Measurements from ENCODE around the gene UVRAG.

The UVRAG gene

GRCh38 chr11:75777461-75778110 is 37.4 kb upstream of the UVRAG start:
- no peak for DNase-seq
- no peak overlapping the region for H2AK5ac ChIP-seq (ENCODE audit: low read length, severe bottlenecking)
- no peak overlapping the region for H3K4me2 ChIP-seq (ENCODE audit: low read length, poor library complexity, severe bottlenecking)
- no peak overlapping the region for H2BK120ac ChIP-seq (ENCODE audit: low read depth, low read length)
- no peaks in the 10 kb centered on the region for H3K4me1 ChIP-seq (ENCODE audit: control insufficient read depth, insufficient read depth, low read depth, low read length)
- no peak overlapping the region for H2BK12ac ChIP-seq (ENCODE audit: low read length in 2 of 2)
- H3K27me3 ChIP-seq (ENCODE audit: control insufficient read depth in 1 of 2, insufficient read depth in 1 of 2, low read length in 2 of 2), result no peaks in the 10 kb centered on the region
- no peak overlapping the region for H4K8ac ChIP-seq (ENCODE audit: low read length)
- H3K36me3 ChIP-seq (ENCODE audit: control insufficient read depth in 1 of 2, insufficient read depth in 2 of 2, low read depth in 1 of 2, low read length in 2 of 2), result peaks cover 0 to 81% of the 10 kb centered on the region in 2 experiments
- no peak overlapping the region for H2BK15ac ChIP-seq (ENCODE audit: low read depth, poor library complexity, severe bottlenecking)
- no peak overlapping the region for H3K9ac ChIP-seq (ENCODE audit: low read length)
- no peak overlapping the region for H3K4me3 ChIP-seq (ENCODE audit: insufficient read depth in 1 of 2, low read depth in 1 of 2, low read length in 2 of 2)
- H3K27ac ChIP-seq (ENCODE audit: low read length, poor library complexity, severe bottlenecking), result no peak overlapping the region
- H3K4ac ChIP-seq (ENCODE audit: low read depth in 1 of 2, low read length in 2 of 2), result no peak overlapping the region
- no peak overlapping the region for H2AFZ ChIP-seq (ENCODE audit: low read depth, low read length)
- H3K9me3 ChIP-seq (ENCODE audit: control insufficient read depth, low read length), result no peaks in the 10 kb centered on the region
- H3K23ac ChIP-seq (ENCODE audit: low read length in 2 of 2), result no peak overlapping the region
- 81% methylated on average over 13 of the region's 13 CpGs for WGBS
- peak overlapping the region in 1 of 2 experiments; percentile 53 for H3K14ac ChIP-seq (ENCODE audit: low read length in 2 of 2)
- no peak overlapping the region for H4K91ac ChIP-seq (ENCODE audit: low read length)
- no peak overlapping the region for H3K18ac ChIP-seq (ENCODE audit: low read depth in 1 of 2, low read length in 2 of 2)
- no peak overlapping the region for H2BK5ac ChIP-seq (ENCODE audit: low read depth, low read length, poor library complexity, severe bottlenecking)
- H3K79me1 ChIP-seq (replicated peaks; ENCODE audit: low read length, poor library complexity, severe bottlenecking), result no peaks in the 10 kb centered on the region

- 92% methylated on average over 5 of the region's 5 CpGs for WGBS
- Histone ChIP-seq H2BK120ac (ENCODE audit: low read depth, low read length) (no peak overlapping the region), H3K4me2 (ENCODE audit: low read length, poor library complexity, severe bottlenecking) (no peak overlapping the region), H3K9ac (ENCODE audit: low read length) (no peak overlapping the region), H3K9me3 (ENCODE audit: control insufficient read depth, low read length) (no peaks in the 10 kb centered on the region), H3K4me3 (ENCODE audit: insufficient read depth in 1 of 2, low read depth in 1 of 2, low read length in 2 of 2) (no peak overlapping the region), H3K27me3 (ENCODE audit: control insufficient read depth in 1 of 2, insufficient read depth in 1 of 2, low read length in 2 of 2) (no peaks in the 10 kb centered on the region), H2BK12ac (ENCODE audit: low read length in 2 of 2) (no peak overlapping the region), H3K4ac (ENCODE audit: low read depth in 1 of 2, low read length in 2 of 2) (no peak overlapping the region), H3K14ac (ENCODE audit: low read length in 2 of 2) (no peak overlapping the region), H2AK5ac (ENCODE audit: low read length, severe bottlenecking) (no peak overlapping the region), H3K18ac (ENCODE audit: low read depth in 1 of 2, low read length in 2 of 2) (no peak overlapping the region), H2BK5ac (ENCODE audit: low read depth, low read length, poor library complexity, severe bottlenecking) (no peak overlapping the region), H3K27ac (ENCODE audit: low read length, poor library complexity, severe bottlenecking) (no peak overlapping the region), H3K79me1 (replicated peaks; ENCODE audit: low read length, poor library complexity, severe bottlenecking) (no peaks in the 10 kb centered on the region), H4K8ac (ENCODE audit: low read length) (no peak overlapping the region), H3K4me1 (ENCODE audit: control insufficient read depth, insufficient read depth, low read depth, low read length) (no peaks in the 10 kb centered on the region), H2AFZ (ENCODE audit: low read depth, low read length) (no peak overlapping the region), H2BK15ac (ENCODE audit: low read depth, poor library complexity, severe bottlenecking) (no peak overlapping the region), H3K36me3 (ENCODE audit: control insufficient read depth in 1 of 2, insufficient read depth in 2 of 2, low read depth in 1 of 2, low read length in 2 of 2) (peaks cover 0 to 85% of the 10 kb centered on the region in 2 experiments), H4K91ac (ENCODE audit: low read length) (no peak overlapping the region), H3K23ac (ENCODE audit: low read length in 2 of 2) (no peak overlapping the region)
- no peak for DNase-seq
These were observed 36.0 kb upstream of the UVRAG start for GRCh38 chr11:75778962-75779361.

- peaks cover 0 to 85% of the 10 kb centered on the region in 2 experiments for H3K36me3 ChIP-seq (ENCODE audit: control insufficient read depth in 1 of 2, insufficient read depth in 2 of 2, low read depth in 1 of 2, low read length in 2 of 2)
- H3K9ac ChIP-seq (ENCODE audit: low read length), result no peak overlapping the region
- no peak overlapping the region for H4K91ac ChIP-seq (ENCODE audit: low read length)
- H2BK5ac ChIP-seq (ENCODE audit: low read depth, low read length, poor library complexity, severe bottlenecking), result no peak overlapping the region
- H3K4me3 ChIP-seq (ENCODE audit: insufficient read depth in 1 of 2, low read depth in 1 of 2, low read length in 2 of 2), result no peak overlapping the region
- no peak overlapping the region for H3K18ac ChIP-seq (ENCODE audit: low read depth in 1 of 2, low read length in 2 of 2)
- H3K4me2 ChIP-seq (ENCODE audit: low read length, poor library complexity, severe bottlenecking), result no peak overlapping the region
- H3K79me1 ChIP-seq (replicated peaks; ENCODE audit: low read length, poor library complexity, severe bottlenecking), result no peaks in the 10 kb centered on the region
- no peak for DNase-seq
- no peaks in the 10 kb centered on the region for H3K9me3 ChIP-seq (ENCODE audit: control insufficient read depth, low read length)
- H3K23ac ChIP-seq (ENCODE audit: low read length in 2 of 2), result no peak overlapping the region
- no peak overlapping the region for H3K27ac ChIP-seq (ENCODE audit: low read length, poor library complexity, severe bottlenecking)
- no peak overlapping the region for H2BK15ac ChIP-seq (ENCODE audit: low read depth, poor library complexity, severe bottlenecking)
- H2BK120ac ChIP-seq (ENCODE audit: low read depth, low read length), result no peak overlapping the region
- no peak overlapping the region for H2AFZ ChIP-seq (ENCODE audit: low read depth, low read length)
- H2AK5ac ChIP-seq (ENCODE audit: low read length, severe bottlenecking), result no peak overlapping the region
- H3K14ac ChIP-seq (ENCODE audit: low read length in 2 of 2), result no peak overlapping the region
- WGBS, result 77% methylated on average over 2 of the region's 2 CpGs
- H2BK12ac ChIP-seq (ENCODE audit: low read length in 2 of 2), result no peak overlapping the region
- no peaks in the 10 kb centered on the region for H3K4me1 ChIP-seq (ENCODE audit: control insufficient read depth, insufficient read depth, low read depth, low read length)
- no peak overlapping the region for H4K8ac ChIP-seq (ENCODE audit: low read length)
- no peak overlapping the region for H3K4ac ChIP-seq (ENCODE audit: low read depth in 1 of 2, low read length in 2 of 2)
- H3K27me3 ChIP-seq (ENCODE audit: control insufficient read depth in 1 of 2, insufficient read depth in 1 of 2, low read length in 2 of 2), result no peaks in the 10 kb centered on the region
These were observed 35.0 kb upstream of the UVRAG start for GRCh38 chr11:75779960-75780359.

- Histone ChIP-seq H3K23ac (ENCODE audit: low read length in 2 of 2) (no peak overlapping the region), H3K27me3 (ENCODE audit: control insufficient read depth in 1 of 2, insufficient read depth in 1 of 2, low read length in 2 of 2) (no peaks in the 10 kb centered on the region), H3K36me3 (ENCODE audit: control insufficient read depth in 1 of 2, insufficient read depth in 2 of 2, low read depth in 1 of 2, low read length in 2 of 2) (peaks cover 0 to 86% of the 10 kb centered on the region in 2 experiments), H2BK15ac (ENCODE audit: low read depth, poor library complexity, severe bottlenecking) (no peak overlapping the region), H3K27ac (ENCODE audit: low read length, poor library complexity, severe bottlenecking) (no peak overlapping the region), H3K4me2 (ENCODE audit: low read length, poor library complexity, severe bottlenecking) (no peak overlapping the region), H3K4me3 (ENCODE audit: insufficient read depth in 1 of 2, low read depth in 1 of 2, low read length in 2 of 2) (no peak overlapping the region), H3K14ac (ENCODE audit: low read length in 2 of 2) (no peak overlapping the region), H2AK5ac (ENCODE audit: low read length, severe bottlenecking) (no peak overlapping the region), H3K79me1 (replicated peaks; ENCODE audit: low read length, poor library complexity, severe bottlenecking) (no peaks in the 10 kb centered on the region), H3K4me1 (ENCODE audit: control insufficient read depth, insufficient read depth, low read depth, low read length) (peaks cover 2% of the 10 kb centered on the region), H2BK12ac (ENCODE audit: low read length in 2 of 2) (no peak overlapping the region), H2AFZ (ENCODE audit: low read depth, low read length) (no peak overlapping the region), H3K9ac (ENCODE audit: low read length) (no peak overlapping the region), H4K91ac (ENCODE audit: low read length) (no peak overlapping the region), H2BK5ac (ENCODE audit: low read depth, low read length, poor library complexity, severe bottlenecking) (no peak overlapping the region), H4K8ac (ENCODE audit: low read length) (no peak overlapping the region), H3K18ac (ENCODE audit: low read depth in 1 of 2, low read length in 2 of 2) (no peak overlapping the region), H2BK120ac (ENCODE audit: low read depth, low read length) (no peak overlapping the region), H3K9me3 (ENCODE audit: control insufficient read depth, low read length) (no peaks in the 10 kb centered on the region), H3K4ac (ENCODE audit: low read depth in 1 of 2, low read length in 2 of 2) (no peak overlapping the region)
- 81% methylated on average over 3 of the region's 3 CpGs for WGBS
- no peak for DNase-seq
These were observed 34.1 kb upstream of the UVRAG start for GRCh38 chr11:75780888-75781287.

All from mesenchymal stem cell (in vitro differentiated cells and primary cell).